Brain microvascular endothelial cell (primary cell): ENCODE results near the gene NEMP1.

ENCODE experiments used
- DNase-seq: peaks from one replicate; pipeline ENCODE4 v3.0.0-alpha.2; 2020
- H3K27ac ChIP-seq: fragments of 250-450 bp; sonication (Bioruptor Pico); 2 replicates; pipeline ENCODE4 v1.5.1; 2020; ENCODE audit warnings: mild to moderate bottlenecking, moderate library complexity
- H3K27me3 ChIP-seq: fragments of 250-450 bp; sonication (Bioruptor Pico); replicated peaks from 2 replicates; pipeline ENCODE4 v1.5.1; 2020; ENCODE audit warnings: mild to moderate bottlenecking
- H3K36me3 ChIP-seq: fragments of 250-450 bp; sonication (Bioruptor Pico); replicated peaks from 2 replicates; pipeline ENCODE4 v1.5.1; 2020; ENCODE audit warnings: mild to moderate bottlenecking
- H3K4me3 ChIP-seq: 2 replicates; pipeline ENCODE4 v1.5.1; 2011; ENCODE audit warnings: low read depth, mild to moderate bottlenecking, control low read depth, low read length, moderate library complexity
- CTCF ChIP-seq: IDR thresholded peaks from 2 replicates; pipeline ENCODE4 v1.5.1; 2011; ENCODE audit warnings: low read depth, mild to moderate bottlenecking, moderate library complexity, low read length, control low read depth, inconsistent platforms; ENCODE audit errors: missing control alignments
- in situ Hi-C: cut with HindIII; loops from 2 replicates; pipeline ENCODE4 v1.10.0; 2017; ENCODE audit warnings: low sequenced_read_pairs, low pct_ligation_motif_present

NEMP1 gene

DNA sequence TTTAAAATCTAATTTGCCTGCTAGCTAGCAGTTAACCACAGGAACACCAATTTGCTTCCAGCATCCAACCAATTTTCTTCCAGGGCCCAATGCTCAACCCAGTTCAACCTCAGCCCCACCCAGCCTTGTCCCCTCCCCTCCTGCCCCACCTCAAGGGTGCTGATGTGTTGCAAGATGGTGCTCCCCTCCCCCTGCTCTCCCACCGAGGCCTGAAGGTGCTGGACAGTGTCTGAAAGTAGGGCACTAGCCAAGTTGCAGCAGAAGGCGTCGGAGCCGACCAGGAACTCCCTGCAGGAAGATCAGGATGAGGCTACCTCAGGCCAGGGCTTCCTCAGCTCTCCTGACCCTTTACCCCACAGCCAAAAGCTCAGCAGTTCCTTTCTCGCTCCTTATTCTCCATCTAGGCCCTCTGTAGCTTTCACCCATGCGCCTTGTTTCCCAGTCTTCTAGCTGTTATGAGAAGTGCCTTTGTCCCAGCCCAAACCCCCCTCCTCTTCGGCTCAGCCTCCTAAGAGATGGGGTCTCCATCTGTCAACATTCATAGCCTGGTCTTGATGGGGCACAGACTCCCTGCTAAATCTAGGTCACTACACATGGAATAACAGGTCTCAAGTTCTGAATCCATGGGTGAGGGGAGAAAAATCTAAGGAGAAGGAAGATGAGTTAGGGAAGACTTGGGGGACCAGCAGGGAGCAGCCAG lies 29.0 kb upstream of the NEMP1 start:
- H3K36me3 ChIP-seq = peaks cover 37% of the 10 kb centered on the region
- TF ChIP-seq CTCF = no peak
- in situ Hi-C loops = no loop called here
- DNase-seq = no peak
- H3K27me3 ChIP-seq = no peaks in the 10 kb centered on the region
- no peak overlapping the region for H3K27ac ChIP-seq
- H3K4me3 ChIP-seq = no peak overlapping the region

- Histone ChIP-seq H3K36me3 (peaks cover 43% of the 10 kb centered on the region), H3K4me3 (no peak overlapping the region), H3K27me3 (no peaks in the 10 kb centered on the region), H3K27ac (no peak overlapping the region)
- no peak for TF ChIP-seq CTCF
- no peak for DNase-seq
- in situ Hi-C loops = no loop called here
Observed at GRCh38 chr12:57106021-57106708, 27.6 kb upstream of the NEMP1 start.

DNA sequence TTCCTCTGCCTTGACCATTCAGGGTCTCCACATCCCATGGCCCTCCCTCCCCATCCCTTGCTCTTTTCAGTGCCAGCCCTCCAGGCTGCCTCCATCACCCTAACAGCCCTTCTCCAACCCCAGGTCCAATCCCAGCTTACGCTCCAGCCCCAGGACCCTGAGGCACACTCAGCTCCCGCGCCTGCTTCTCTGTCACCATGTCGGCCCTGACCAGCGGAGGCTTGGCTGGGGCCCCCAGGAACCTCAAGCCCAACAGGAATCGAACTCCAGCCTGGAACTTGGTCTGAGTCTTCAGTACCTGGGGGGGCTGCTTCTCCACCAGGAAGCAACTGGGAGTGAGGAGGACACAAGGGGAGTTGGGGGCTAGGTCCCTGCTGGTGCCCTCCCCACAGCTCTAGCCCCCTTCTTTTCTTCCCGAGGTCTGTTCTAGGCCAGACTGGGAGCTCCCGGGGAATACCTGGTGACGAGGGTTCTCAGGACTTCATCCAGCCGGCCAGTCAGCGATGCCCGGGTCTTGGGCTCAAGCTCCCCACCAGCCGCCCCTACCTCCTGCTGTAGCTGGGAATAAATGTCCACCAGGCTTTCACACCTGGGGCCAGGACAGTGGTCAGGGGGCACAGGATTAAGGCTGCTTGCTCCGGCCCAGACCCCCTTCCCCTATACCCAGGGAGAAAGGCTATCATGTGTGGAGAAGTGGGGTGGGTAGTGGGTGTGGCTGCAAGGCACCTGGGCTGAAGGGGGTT lies 26.6 kb upstream of the NEMP1 start:
- no peak overlapping the region for H3K27ac ChIP-seq
- peaks cover 43% of the 10 kb centered on the region for H3K36me3 ChIP-seq
- in situ Hi-C loops = no loop called here
- no peak overlapping the region for H3K4me3 ChIP-seq
- no peak for TF ChIP-seq CTCF
- DNase-seq = no peak
- no peaks in the 10 kb centered on the region for H3K27me3 ChIP-seq

DNA sequence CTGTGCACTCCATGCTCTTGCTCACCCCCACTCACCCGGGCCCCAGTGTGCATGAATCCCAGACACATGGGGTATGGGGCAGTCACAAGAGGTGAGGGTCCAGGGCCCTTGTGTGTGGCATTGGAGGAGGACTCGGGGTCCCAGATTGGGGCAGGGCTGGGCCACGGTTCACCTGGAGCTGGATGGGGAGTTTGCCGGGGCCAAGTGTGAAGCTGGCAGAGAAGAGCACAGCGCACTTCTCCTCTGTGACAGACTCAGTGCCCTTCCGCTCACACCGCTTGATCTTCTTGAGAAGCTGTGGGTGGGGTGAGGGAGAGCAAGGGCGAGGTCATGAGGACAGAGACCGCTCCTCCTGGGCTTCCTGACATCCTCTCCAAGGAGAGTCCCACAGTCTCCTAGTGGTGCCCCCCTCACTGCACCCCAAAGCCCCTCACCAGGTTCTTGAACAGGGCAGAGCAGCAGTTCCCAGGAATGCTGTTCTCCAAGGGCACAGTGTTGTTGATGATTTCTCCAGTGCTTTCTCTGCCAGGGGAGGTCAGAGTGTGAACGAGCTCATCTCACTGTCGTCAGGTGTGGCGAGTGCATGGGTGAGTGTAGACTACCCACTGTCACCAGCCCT lies 25.8 kb upstream of the NEMP1 start:
- TF ChIP-seq CTCF = no peak
- Histone ChIP-seq H3K27ac (no peak overlapping the region), H3K36me3 (peaks cover 48% of the 10 kb centered on the region), H3K4me3 (no peak overlapping the region), H3K27me3 (no peaks in the 10 kb centered on the region)
- no peak for DNase-seq
- in situ Hi-C loops = no loop called here

GRCh38 chr12:57103856-57104255 lies 25.3 kb upstream of the NEMP1 start:
- Histone ChIP-seq H3K27ac (no peak overlapping the region), H3K27me3 (no peaks in the 10 kb centered on the region), H3K36me3 (peaks cover 50% of the 10 kb centered on the region), H3K4me3 (no peak overlapping the region)
- in situ Hi-C loops = no loop called here
- TF ChIP-seq CTCF = no peak
- DNase-seq = no peak
